Gastroesophageal sphincter (tissue), 3 donors: Measurements from ENCODE around the gene ITGB5.
"Not testable (repeated sequence)": the region's sequence is repeated elsewhere in the genome, so short reads cannot be mapped to it uniquely, and the experiment has no call there.

ENCODE experiments used
- CTCF ChIP-seq, 4 experiments: fragments of 200-600 bp in 2 of 4; fragments of 450-650 bp in 2 of 4; sonication (generic) in 1 of 4; IDR thresholded peaks; one replicate each; pipeline ENCODE4 v1.5.1; 2017 to 2019; ENCODE audit warnings: antibody characterized with exemption in 4 of 4, mild to moderate bottlenecking in 2 of 4, moderate library complexity in 2 of 4
- POLR2A ChIP-seq, 2 donors: fragments of 450-650 bp; IDR thresholded peaks; one replicate each; pipeline ENCODE4 v1.6.1; 2017; ENCODE audit warnings: antibody characterized with exemption in 2 of 2, mild to moderate bottlenecking in 2 of 2, moderate library complexity in 1 of 2

DNA sequence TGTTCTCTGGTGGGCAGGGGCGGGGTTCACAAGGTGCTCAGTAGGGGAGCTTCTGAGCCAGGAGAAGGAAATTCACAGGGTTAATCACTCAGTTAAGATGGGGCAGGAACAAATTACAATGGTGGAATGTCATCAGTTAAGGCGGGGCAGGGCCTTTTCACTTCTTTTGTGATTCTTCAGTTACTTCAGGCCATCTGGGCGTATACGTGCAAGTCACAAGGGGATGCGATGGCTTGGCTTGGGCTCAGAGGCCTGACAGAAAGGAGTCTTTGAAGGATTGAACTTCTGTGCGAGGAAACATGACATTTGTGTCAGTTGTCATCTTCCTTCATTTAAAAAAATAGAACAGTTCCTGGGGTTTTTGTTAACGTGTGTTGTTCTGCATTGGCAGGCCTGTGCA is 129.2 kb downstream of the ITGB5 start:
- TF ChIP-seq POLR2A, CTCF (IDR thresholded peaks at IDR 0.05): not testable (repeated sequence)
